Stimulated activated CD8-positive, alpha-beta memory T cell treated with anti-CD3 and anti-CD28 coated beads, Interleukin-12 subunit alpha, Interleukin-12 subunit beta, amount 100 ng/mL, for 24 hours (primary cell): Measurements from ENCODE around the gene SMAD3.

Source experiments
- DNase-seq: peaks from one replicate; pipeline ENCODE4 v3.0.0-alpha.2; 2020; ENCODE audit errors: extremely low read depth

SMAD3 gene

GRCh38 chr15:67096546-67097294 lies 31.3 kb downstream of the SMAD3 start:
- no peak for DNase-seq

GRCh38 chr15:67097424-67097823 lies 32.0 kb downstream of the SMAD3 start:
- DNase-seq: no peak

- DNase-seq: no peak
These were observed 32.7 kb downstream of the SMAD3 start for GRCh38 chr15:67097930-67098740.

- DNase-seq: no peak
These were observed 33.4 kb downstream of the SMAD3 start for GRCh38 chr15:67098768-67099282.

GRCh38 chr15:67100124-67100791 lies 34.9 kb downstream of the SMAD3 start:
- no peak for DNase-seq

GRCh38 chr15:67100801-67101581 lies 35.6 kb downstream of the SMAD3 start:
- no peak for DNase-seq

- DNase-seq: no peak
These were observed 36.7 kb downstream of the SMAD3 start for GRCh38 chr15:67101911-67102598.

GRCh38 chr15:67102599-67102929 lies 37.2 kb downstream of the SMAD3 start:
- DNase-seq: no peak

GRCh38 chr15:67103021-67103420 lies 37.6 kb downstream of the SMAD3 start:
- DNase-seq: no peak

- DNase-seq: no peak
These were observed 38.0 kb downstream of the SMAD3 start for GRCh38 chr15:67103432-67103831.

- no peak for DNase-seq
These were observed 38.5 kb downstream of the SMAD3 start for GRCh38 chr15:67103869-67104268.

GRCh38 chr15:67104510-67104909 lies 39.1 kb downstream of the SMAD3 start:
- no peak for DNase-seq

GRCh38 chr15:67105065-67105951 lies 39.9 kb downstream of the SMAD3 start:
- no peak for DNase-seq

- DNase-seq: no peak
These were observed 40.8 kb downstream of the SMAD3 start for GRCh38 chr15:67105991-67106763.

GRCh38 chr15:67106764-67107013 lies 41.3 kb downstream of the SMAD3 start:
- DNase-seq: no peak

- no peak for DNase-seq
These were observed 41.8 kb downstream of the SMAD3 start for GRCh38 chr15:67107014-67107812.

- no peak for DNase-seq
These were observed 42.9 kb downstream of the SMAD3 start for GRCh38 chr15:67108122-67108961.
